HepG2 (cell line): Measurements from ENCODE around the gene PLEKHN1. TPM values are rescaled to one million over a fixed set of nuclear protein-coding genes. Genes with fewer than 3 reads are reported as not detected.
A peak's percentile ranks its signal among the peaks of the same experiment; 100 is the strongest.

Source experiments
- ATF7-NPFF ChIP-seq: sonication (generic); formaldehyde crosslinking; IDR thresholded peaks from 2 replicates; pipeline ENCODE4 v1.8.1; 2023; ENCODE audit warnings: mild to moderate bottlenecking, low read depth, missing genetic modification reagents, moderate library complexity
- CENPX ChIP-seq: sonication (generic); formaldehyde crosslinking; IDR thresholded peaks from 2 replicates; pipeline ENCODE4 v1.9.0; 2021; ENCODE audit warnings: mild to moderate bottlenecking, missing genetic modification reagents, moderate library complexity
- FOXP4 ChIP-seq: sonication (generic); formaldehyde crosslinking; IDR thresholded peaks from 2 replicates; pipeline ENCODE4 v1.4.0; 2020; ENCODE audit warnings: missing genetic modification reagents
- NR2F1 ChIP-seq, 2 experiments: fragments of 450-650 bp in 1 of 2; formaldehyde crosslinking in 1 of 2; IDR thresholded peaks; 2 replicates each; pipeline versions ENCODE4 v1.5.0 to v1.6.1; 2016 to 2020; ENCODE audit warnings: mild to moderate bottlenecking in 1 of 2, missing compliant biosample characterization in 1 of 2, missing genetic modification reagents in 1 of 2, moderate library complexity in 1 of 2
- NRL ChIP-seq: sonication (generic); formaldehyde crosslinking; IDR thresholded peaks from 2 replicates; pipeline ENCODE4 v1.5.0; 2020; ENCODE audit warnings: missing genetic modification reagents, mild to moderate bottlenecking, moderate library complexity, borderline replicate concordance
- PAF1 ChIP-seq: IDR thresholded peaks from 2 replicates; pipeline ENCODE4 v1.6.1; 2016; ENCODE audit warnings: missing genetic modification reagents, missing compliant biosample characterization
- POLR2G ChIP-seq: fragments of 200-400 bp; formaldehyde crosslinking; IDR thresholded peaks from 2 replicates; pipeline ENCODE4 v1.6.1; 2018; ENCODE audit warnings: mild to moderate bottlenecking, low read depth, low read length, moderate library complexity
- PRDM4 ChIP-seq: sonication (generic); formaldehyde crosslinking; IDR thresholded peaks from 2 replicates; pipeline ENCODE4 v1.9.0; 2021; ENCODE audit warnings: missing genetic modification reagents, borderline replicate concordance
- SAP130 ChIP-seq: IDR thresholded peaks from 2 replicates; pipeline ENCODE4 v1.6.1; 2016; ENCODE audit warnings: low read depth
- ZNF101 ChIP-seq: sonication (generic); formaldehyde crosslinking; IDR thresholded peaks from 2 replicates; pipeline ENCODE4 v1.4.0; 2020; ENCODE audit warnings: mild to moderate bottlenecking, low read depth, missing genetic modification reagents, borderline replicate concordance
- ZNF432 ChIP-seq: sonication (generic); formaldehyde crosslinking; IDR thresholded peaks from 2 replicates; pipeline ENCODE4 v1.5.0; 2020; ENCODE audit warnings: missing genetic modification reagents, mild to moderate bottlenecking, borderline replicate concordance
- ZNF691 ChIP-seq: sonication (generic); formaldehyde crosslinking; IDR thresholded peaks from 2 replicates; pipeline ENCODE4 v1.4.0; 2020; ENCODE audit warnings: missing genetic modification reagents, low read depth, mild to moderate bottlenecking, borderline replicate concordance
- ZNF713 ChIP-seq: sonication (generic); formaldehyde crosslinking; IDR thresholded peaks from 2 replicates; pipeline ENCODE4 v1.4.0; 2020; ENCODE audit warnings: mild to moderate bottlenecking, missing genetic modification reagents
- ZNF788 ChIP-seq: sonication (generic); formaldehyde crosslinking; IDR thresholded peaks from 2 replicates; pipeline ENCODE4 v1.5.0; 2020; ENCODE audit warnings: mild to moderate bottlenecking, missing genetic modification reagents, borderline replicate concordance
- ZNF800 ChIP-seq: sonication (generic); formaldehyde crosslinking; IDR thresholded peaks from 2 replicates; pipeline ENCODE4 v1.4.0; 2020; ENCODE audit warnings: missing genetic modification reagents
- polyA plus RNA-seq, 8 experiments: library from polyadenylated mRNA; depleted of rRNA in 3 of 8; stranded (reverse) in 7 of 8; unstranded in 1 of 8; fragments of >200 nt; fragmentation: Illumina TruSeq in 4 of 8; extraction: Trizol in 4 of 8; gene quantifications; 2 replicates each; pipeline versions ENCODE4 v1.2.1 to v1.2.3, GENCODE V29; 2011 to 2016; ENCODE audit warnings: low read depth in 4 of 8, missing spikeins in 1 of 8, mixed read lengths in 1 of 8; ENCODE audit not compliant: insufficient read depth in 1 of 8
- total RNA-seq, 5 experiments: library from RNA; depleted of rRNA; stranded (reverse); fragments of >200 nt; fragmentation: Illumina TruSeq; extraction: Trizol; gene quantifications; 2 replicates each; pipeline ENCODE4 v1.2.3, GENCODE V29; 2016; ENCODE audit warnings: low read depth in 1 of 5
- TF ChIP-seq, protein P1 (sequence below): sonication (generic); formaldehyde crosslinking; IDR thresholded peaks from 2 replicates; pipeline ENCODE4 v1.4.0; 2020; ENCODE audit warnings: mild to moderate bottlenecking, missing genetic modification reagents, borderline replicate concordance
- TF ChIP-seq, protein P2 (sequence below): sonication (generic); formaldehyde crosslinking; IDR thresholded peaks from 2 replicates; pipeline ENCODE4 v1.4.0; 2020; ENCODE audit warnings: missing genetic modification reagents, borderline replicate concordance

PLEKHN1 gene
- total and polyA plus RNA-seq, 2 of the 13 experiments (the other 11 are each of a cell fraction or from before 2014, with no cell fraction given) = 0.42 to 0.58 TPM

- TF ChIP-seq, protein P1, sequence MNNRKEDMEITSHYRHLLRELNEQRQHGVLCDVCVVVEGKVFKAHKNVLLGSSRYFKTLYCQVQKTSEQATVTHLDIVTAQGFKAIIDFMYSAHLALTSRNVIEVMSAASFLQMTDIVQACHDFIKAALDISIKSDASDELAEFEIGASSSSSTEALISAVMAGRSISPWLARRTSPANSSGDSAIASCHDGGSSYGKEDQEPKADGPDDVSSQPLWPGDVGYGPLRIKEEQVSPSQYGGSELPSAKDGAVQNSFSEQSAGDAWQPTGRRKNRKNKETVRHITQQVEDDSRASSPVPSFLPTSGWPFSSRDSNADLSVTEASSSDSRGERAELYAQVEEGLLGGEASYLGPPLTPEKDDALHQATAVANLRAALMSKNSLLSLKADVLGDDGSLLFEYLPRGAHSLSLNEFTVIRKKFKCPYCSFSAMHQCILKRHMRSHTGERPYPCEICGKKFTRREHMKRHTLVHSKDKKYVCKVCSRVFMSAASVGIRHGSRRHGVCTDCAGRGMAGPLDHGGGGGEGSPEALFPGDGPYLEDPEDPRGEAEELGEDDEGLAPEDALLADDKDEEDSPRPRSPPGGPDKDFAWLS (CRISPR knock-in tag) = peak; percentile 70; the same call in 1 of the 2 replicates
- TF ChIP-seq FOXP4 (CRISPR knock-in tag) (peak; percentile 24; the same call in 1 of the 2 replicates), ZNF691 (CRISPR knock-in tag) (peak; percentile 86; the same call in 1 of the 2 replicates), POLR2G (peak; percentile 85), SAP130 (CRISPR knock-in tag) (peak; percentile 81), NR2F1 (CRISPR knock-in tag; IDR thresholded peaks at IDR 0.05) (no peak), ZNF713 (CRISPR knock-in tag) (no peak), NRL (CRISPR knock-in tag) (peak; percentile 70; the same call in 1 of the 2 replicates), CENPX (CRISPR knock-in tag) (no peak), ZNF432 (no peak), ZNF101 (no peak), ZNF788 (CRISPR knock-in tag) (peak; percentile 96), ATF7-NPFF (CRISPR knock-in tag) (peak; percentile 95), PRDM4 (CRISPR knock-in tag) (0 out of 2 replicates have a peak, but pooled peaks have one; percentile 51), PAF1 (no peak), ZNF800 (CRISPR knock-in tag) (peak; percentile 92)
- TF ChIP-seq, protein P2, sequence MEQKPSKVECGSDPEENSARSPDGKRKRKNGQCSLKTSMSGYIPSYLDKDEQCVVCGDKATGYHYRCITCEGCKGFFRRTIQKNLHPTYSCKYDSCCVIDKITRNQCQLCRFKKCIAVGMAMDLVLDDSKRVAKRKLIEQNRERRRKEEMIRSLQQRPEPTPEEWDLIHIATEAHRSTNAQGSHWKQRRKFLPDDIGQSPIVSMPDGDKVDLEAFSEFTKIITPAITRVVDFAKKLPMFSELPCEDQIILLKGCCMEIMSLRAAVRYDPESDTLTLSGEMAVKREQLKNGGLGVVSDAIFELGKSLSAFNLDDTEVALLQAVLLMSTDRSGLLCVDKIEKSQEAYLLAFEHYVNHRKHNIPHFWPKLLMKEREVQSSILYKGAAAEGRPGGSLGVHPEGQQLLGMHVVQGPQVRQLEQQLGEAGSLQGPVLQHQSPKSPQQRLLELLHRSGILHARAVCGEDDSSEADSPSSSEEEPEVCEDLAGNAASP = 0 out of 2 replicates have a peak, but pooled peaks have one; percentile 40
Observed at GRCh38 chr1:1000357-1001056, 34.2 kb downstream of the PLEKHN1 start (continued).
